Body of pancreas (tissue), 4 donors: Measurements from ENCODE around the gene RBM38.

ENCODE experiments used
- CTCF ChIP-seq, 7 experiments: fragments of 450-650 bp in 4 of 7; fragments of 200-600 bp in 3 of 7; sonication (generic) in 3 of 7; IDR thresholded peaks; one replicate each; pipeline ENCODE4 v1.5.1; 2016 to 2019; ENCODE audit warnings: antibody characterized with exemption in 7 of 7
- POLR2A ChIP-seq, 3 donors: fragments of 450-650 bp; IDR thresholded peaks; one replicate each; pipeline ENCODE4 v1.6.1; 2016; ENCODE audit warnings: antibody characterized with exemption in 3 of 3, mild to moderate bottlenecking in 2 of 3

- TF ChIP-seq POLR2A (IDR thresholded peaks at IDR 0.05) (no peak), CTCF (IDR thresholded peaks at IDR 0.05) (no peak)
Measured at GRCh38 chr20:57396212-57396983, 5.2 kb downstream of the RBM38 start.
